ENCODE measurements around the gene GRIK3. TPM values are rescaled to one million over a fixed set of nuclear protein-coding genes. Genes with fewer than 3 reads are reported as not detected.

Gene GRIK3
- total and polyA plus RNA-seq, 2 experiments from 2014 or later: under 0.01 TPM; not detected in 1

DNA sequence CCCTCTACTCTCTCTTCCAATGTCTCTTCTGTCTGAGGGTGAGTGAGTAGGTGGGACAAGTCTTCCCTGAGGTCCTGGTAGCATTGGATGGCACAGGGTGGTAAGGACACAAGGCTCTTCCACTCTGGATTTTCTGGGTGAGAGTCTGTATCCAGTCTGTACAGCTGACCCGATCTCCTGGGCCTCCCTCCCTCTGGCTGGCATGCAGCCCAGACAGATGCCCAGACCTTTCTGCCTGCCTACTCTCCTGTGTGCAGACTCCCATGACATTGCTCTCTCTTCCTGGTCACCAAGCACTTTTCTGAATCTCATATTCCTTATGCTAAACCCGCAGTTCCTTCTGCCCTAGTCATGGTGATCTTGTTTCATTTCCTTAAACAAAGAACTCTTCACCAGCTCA is 100.3 kb downstream of the GRIK3 start:
- Histone ChIP-seq H3K27ac (no peak overlapping the region), H3K4me1 (ENCODE audit: insufficient read depth) (no peaks in the 10 kb centered on the region)
- WGBS (ENCODE audit: low lambda C conversion rate, missing lambda C conversion rate): 85% methylated on average over 2 of the region's 2 CpGs

DNA sequence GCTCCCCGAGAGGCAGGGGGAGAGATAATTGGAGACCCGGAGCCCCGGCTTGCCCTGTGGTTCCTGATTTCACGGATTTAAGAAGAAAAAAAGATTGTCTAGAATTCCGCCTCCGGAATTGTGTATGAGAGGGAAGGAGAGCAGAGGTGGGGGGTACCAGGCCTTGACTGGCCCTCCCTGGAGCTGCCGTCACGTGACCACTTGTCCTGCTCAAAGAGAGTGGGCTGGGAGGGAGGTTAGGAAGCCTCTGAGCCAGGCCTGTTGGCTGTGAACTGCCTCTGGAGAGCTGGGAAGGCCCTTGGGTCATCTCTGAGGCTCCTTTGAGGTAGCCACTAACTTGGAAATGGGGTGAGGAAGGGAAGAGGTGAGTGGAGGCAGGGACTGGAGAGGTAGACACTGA is 106.5 kb downstream of the GRIK3 start:
- H3K9me2 ChIP-seq (replicated peaks; ENCODE audit: insufficient read depth): no peaks in the 10 kb centered on the region
- H2AFZ ChIP-seq: no peak overlapping the region
- no peaks in the 10 kb centered on the region for H4K20me1 ChIP-seq (ENCODE audit: insufficient read depth, poor library complexity, severe bottlenecking)
- 81% methylated on average over 8 of the region's 8 CpGs for WGBS (ENCODE audit: low lambda C conversion rate, missing lambda C conversion rate)
- peaks cover 8% of the 10 kb centered on the region for H3K27me3 ChIP-seq
- H3K27ac ChIP-seq: no peak overlapping the region
- H3K9me3 ChIP-seq (ENCODE audit: low read depth): no peaks in the 10 kb centered on the region
- no peaks in the 10 kb centered on the region for H3K36me3 ChIP-seq (replicated peaks; ENCODE audit: insufficient read depth, low read depth)
- no peaks in the 10 kb centered on the region for H3K79me2 ChIP-seq
- H3K4me2 ChIP-seq: no peak overlapping the region
- no peaks in the 10 kb centered on the region for H3K4me1 ChIP-seq (ENCODE audit: insufficient read depth)
- H3K4me3 ChIP-seq: no peak overlapping the region
- no peak for DNase-seq (ENCODE audit: low spot score)
- TF ChIP-seq, protein P1, sequence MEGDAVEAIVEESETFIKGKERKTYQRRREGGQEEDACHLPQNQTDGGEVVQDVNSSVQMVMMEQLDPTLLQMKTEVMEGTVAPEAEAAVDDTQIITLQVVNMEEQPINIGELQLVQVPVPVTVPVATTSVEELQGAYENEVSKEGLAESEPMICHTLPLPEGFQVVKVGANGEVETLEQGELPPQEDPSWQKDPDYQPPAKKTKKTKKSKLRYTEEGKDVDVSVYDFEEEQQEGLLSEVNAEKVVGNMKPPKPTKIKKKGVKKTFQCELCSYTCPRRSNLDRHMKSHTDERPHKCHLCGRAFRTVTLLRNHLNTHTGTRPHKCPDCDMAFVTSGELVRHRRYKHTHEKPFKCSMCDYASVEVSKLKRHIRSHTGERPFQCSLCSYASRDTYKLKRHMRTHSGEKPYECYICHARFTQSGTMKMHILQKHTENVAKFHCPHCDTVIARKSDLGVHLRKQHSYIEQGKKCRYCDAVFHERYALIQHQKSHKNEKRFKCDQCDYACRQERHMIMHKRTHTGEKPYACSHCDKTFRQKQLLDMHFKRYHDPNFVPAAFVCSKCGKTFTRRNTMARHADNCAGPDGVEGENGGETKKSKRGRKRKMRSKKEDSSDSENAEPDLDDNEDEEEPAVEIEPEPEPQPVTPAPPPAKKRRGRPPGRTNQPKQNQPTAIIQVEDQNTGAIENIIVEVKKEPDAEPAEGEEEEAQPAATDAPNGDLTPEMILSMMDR (IDR thresholded peaks at IDR 0.05; ENCODE audit: poor library complexity): no peak

More for the DNA sequence above, 100.3 kb downstream of the GRIK3 start:
- no peak for DNase-seq (ENCODE audit: low spot score)
- Histone ChIP-seq H3K79me2 (no peaks in the 10 kb centered on the region), H3K4me3 (no peak overlapping the region), H3K9me2 (replicated peaks; ENCODE audit: insufficient read depth) (no peaks in the 10 kb centered on the region), H3K36me3 (replicated peaks; ENCODE audit: insufficient read depth, low read depth) (no peaks in the 10 kb centered on the region), H3K4me2 (no peak overlapping the region), H4K20me1 (ENCODE audit: insufficient read depth, poor library complexity, severe bottlenecking) (no peaks in the 10 kb centered on the region), H3K27me3 (peaks cover 30% of the 10 kb centered on the region), H3K9me3 (ENCODE audit: low read depth) (no peaks in the 10 kb centered on the region), H2AFZ (no peak overlapping the region)
- TF ChIP-seq EZH2phosphoT487 (IDR thresholded peaks at IDR 0.05; ENCODE audit: low read depth, severe bottlenecking, unreplicated experiment) (no peak), EZH2 (IDR thresholded peaks at IDR 0.05; ENCODE audit: borderline replicate concordance) (no peak)
- TF ChIP-seq, protein P1 (IDR thresholded peaks at IDR 0.05; ENCODE audit: poor library complexity): no peak

DNA sequence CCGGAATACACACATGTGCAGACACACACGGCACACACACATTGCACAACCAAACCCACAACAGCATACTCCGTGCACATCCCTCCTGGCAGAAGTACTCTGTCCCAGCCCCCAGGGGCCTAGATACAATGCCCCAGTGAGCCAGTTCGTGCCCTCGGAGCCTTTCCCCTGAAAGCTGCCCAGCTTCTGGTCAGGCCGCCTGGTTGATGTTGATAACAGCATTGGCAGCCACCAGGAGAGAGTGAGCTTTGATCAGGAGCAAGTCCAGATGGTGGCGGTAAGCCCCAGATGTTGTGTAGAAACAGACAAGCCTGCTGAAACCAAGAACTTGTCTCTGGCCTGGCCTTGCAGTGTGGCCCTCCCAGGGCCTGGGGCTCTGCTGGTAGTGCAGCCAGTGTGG is 109.1 kb downstream of the GRIK3 start:
- Histone ChIP-seq H3K9me3 (ENCODE audit: low read depth) (no peaks in the 10 kb centered on the region), H2AFZ (no peak overlapping the region), H3K4me1 (ENCODE audit: insufficient read depth) (no peaks in the 10 kb centered on the region), H3K4me2 (no peak overlapping the region), H3K27ac (no peak overlapping the region), H3K9me2 (replicated peaks; ENCODE audit: insufficient read depth) (no peaks in the 10 kb centered on the region), H4K20me1 (ENCODE audit: insufficient read depth, poor library complexity, severe bottlenecking) (no peaks in the 10 kb centered on the region), H3K79me2 (no peaks in the 10 kb centered on the region), H3K27me3 (no peaks in the 10 kb centered on the region), H3K4me3 (no peak overlapping the region), H3K36me3 (replicated peaks; ENCODE audit: insufficient read depth, low read depth) (no peaks in the 10 kb centered on the region)
- TF ChIP-seq, protein P1 (IDR thresholded peaks at IDR 0.05; ENCODE audit: poor library complexity): no peak
- TF ChIP-seq EZH2 (IDR thresholded peaks at IDR 0.05; ENCODE audit: borderline replicate concordance): no peak
- no peak for TF ChIP-seq EZH2phosphoT487 (IDR thresholded peaks at IDR 0.05; ENCODE audit: low read depth, severe bottlenecking, unreplicated experiment)
- 84% methylated on average over 7 of the region's 7 CpGs for WGBS (ENCODE audit: low lambda C conversion rate, missing lambda C conversion rate)
- no peak for DNase-seq (ENCODE audit: low spot score)

DNA sequence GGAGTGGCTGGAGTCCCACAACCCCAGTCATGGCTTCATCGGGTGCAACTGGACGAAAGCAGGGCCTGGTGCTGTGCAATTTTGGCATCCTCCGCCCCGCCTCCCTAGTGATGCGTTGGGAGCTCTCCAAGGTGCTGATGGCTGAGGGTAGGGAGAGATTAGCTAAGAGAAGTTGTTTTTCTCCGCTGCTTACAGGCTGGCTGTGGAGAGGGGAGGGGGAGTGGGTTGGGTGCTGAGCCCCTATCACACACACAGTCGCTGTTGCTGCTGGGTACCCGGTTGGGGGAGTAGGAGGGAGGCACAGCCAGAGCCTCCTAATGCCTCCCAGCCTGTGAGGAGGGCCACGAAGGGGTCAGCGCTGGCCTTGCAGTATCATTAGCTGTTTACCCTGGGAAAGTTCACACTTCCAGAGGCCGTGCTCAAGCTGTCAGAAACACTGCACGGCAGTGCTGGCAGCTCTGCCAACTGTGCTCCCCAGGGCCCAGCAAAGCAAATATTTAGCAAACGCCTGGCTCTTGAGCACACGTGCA is 110.0 kb downstream of the GRIK3 start:
- WGBS (ENCODE audit: low lambda C conversion rate, missing lambda C conversion rate): 19% methylated on average over 13 of the region's 14 CpGs

More for the DNA sequence above, 110.0 kb downstream of the GRIK3 start:
- Histone ChIP-seq H3K27ac (no peak overlapping the region), H3K9me3 (ENCODE audit: low read depth) (no peaks in the 10 kb centered on the region), H3K27me3 (no peaks in the 10 kb centered on the region), H3K4me3 (no peak overlapping the region), H3K9me2 (replicated peaks; ENCODE audit: insufficient read depth) (no peaks in the 10 kb centered on the region), H4K20me1 (ENCODE audit: insufficient read depth, poor library complexity, severe bottlenecking) (no peaks in the 10 kb centered on the region), H3K36me3 (replicated peaks; ENCODE audit: insufficient read depth, low read depth) (no peaks in the 10 kb centered on the region), H3K79me2 (no peaks in the 10 kb centered on the region), H2AFZ (no peak overlapping the region), H3K4me1 (ENCODE audit: insufficient read depth) (no peaks in the 10 kb centered on the region), H3K4me2 (no peak overlapping the region)
- TF ChIP-seq EZH2phosphoT487 (IDR thresholded peaks at IDR 0.05; ENCODE audit: low read depth, severe bottlenecking, unreplicated experiment) (no peak), EZH2 (IDR thresholded peaks at IDR 0.05; ENCODE audit: borderline replicate concordance) (no peak)
- TF ChIP-seq, protein P1 (IDR thresholded peaks at IDR 0.05; ENCODE audit: poor library complexity): no peak
- DNase-seq (ENCODE audit: low spot score): peak; percentile 79
